Hepatocyte (in vitro differentiated cells): ENCODE data around the gene UBN1. TPM values are rescaled to one million over a fixed set of nuclear protein-coding genes. Genes with fewer than 3 reads are reported as not detected.

Experiments used
- DNase-seq: peaks from one replicate; pipeline ENCODE4 v3.0.0-alpha.2; 2016; ENCODE audit warnings: low spot score
- H2AFZ ChIP-seq: fragments of 200-600 bp; sonication (generic); 2 replicates; pipeline ENCODE4 v1.6.0; 2016; ENCODE audit warnings: antibody characterized with exemption, mild to moderate bottlenecking
- H3K27ac ChIP-seq: fragments of 200-600 bp; sonication (generic); 2 replicates; pipeline ENCODE4 v1.5.1; 2016; ENCODE audit warnings: mild to moderate bottlenecking
- H3K27me3 ChIP-seq: fragments of 200-600 bp; sonication (generic); 2 replicates; pipeline ENCODE4 v1.6.1; 2016
- H3K36me3 ChIP-seq: fragments of 200-600 bp; sonication (generic); replicated peaks from 2 replicates; pipeline ENCODE4 v1.5.1; 2016; ENCODE audit warnings: low read depth; ENCODE audit not compliant: insufficient read depth
- H3K4me1 ChIP-seq: fragments of 200-600 bp; sonication (generic); 2 replicates; pipeline ENCODE4 v1.5.1; 2016; ENCODE audit warnings: mild to moderate bottlenecking, moderate library complexity; ENCODE audit not compliant: insufficient read depth
- H3K4me2 ChIP-seq: fragments of 200-600 bp; sonication (generic); 2 replicates; pipeline ENCODE4 v1.6.0; 2016
- H3K4me3 ChIP-seq: fragments of 200-600 bp; sonication (generic); 2 replicates; pipeline ENCODE4 v1.5.1; 2016; ENCODE audit warnings: mild to moderate bottlenecking
- H3K79me2 ChIP-seq: fragments of 200-600 bp; sonication (generic); 2 replicates; pipeline ENCODE4 v1.6.0; 2017; ENCODE audit warnings: mild to moderate bottlenecking
- H3K9me2 ChIP-seq: fragments of 200-600 bp; sonication (generic); replicated peaks from 2 replicates; pipeline ENCODE4 v1.6.0; 2017; ENCODE audit warnings: mild to moderate bottlenecking; ENCODE audit not compliant: insufficient read depth
- H3K9me3 ChIP-seq: fragments of 200-600 bp; sonication (generic); 2 replicates; pipeline ENCODE4 v1.5.1; 2016; ENCODE audit warnings: low read depth, mild to moderate bottlenecking
- H4K20me1 ChIP-seq: fragments of 200-600 bp; sonication (generic); 2 replicates; pipeline ENCODE4 v1.6.0; 2016; ENCODE audit warnings: mild to moderate bottlenecking; ENCODE audit not compliant: insufficient read depth, poor library complexity, severe bottlenecking
- CTCF ChIP-seq: fragments of 200-600 bp; sonication (generic); IDR thresholded peaks from 2 replicates; pipeline ENCODE4 v1.5.1; 2016; ENCODE audit warnings: antibody characterized with exemption, mild to moderate bottlenecking; ENCODE audit not compliant: poor library complexity
- EZH2 ChIP-seq: fragments of 200-600 bp; sonication (generic); IDR thresholded peaks from 2 replicates; pipeline ENCODE4 v1.6.1; 2016; ENCODE audit warnings: antibody characterized with exemption, mild to moderate bottlenecking, borderline replicate concordance
- EZH2phosphoT487 ChIP-seq: fragments of 200-600 bp; sonication (generic); IDR thresholded peaks from one replicate; pipeline ENCODE4 v1.6.1; 2018; ENCODE audit warnings: antibody characterized with exemption, mild to moderate bottlenecking, low read depth, moderate library complexity; ENCODE audit not compliant: unreplicated experiment, severe bottlenecking
- WGBS: methylation state at CpG from one replicate; pipeline ENCODE4 v1.1.6; 2016; ENCODE audit warnings: low lambda C conversion rate; ENCODE audit errors: missing lambda C conversion rate; 5-methylcytosine and 5-hydroxymethylcytosine counted together
- polyA plus RNA-seq: library from polyadenylated mRNA; unstranded; fragments of >200 nt; fragmentation: Nextera tagmentation; extraction: Ambion mirVana; gene quantifications from 2 replicates; pipeline ENCODE4 v1.2.1, GENCODE V29; 2016
- total RNA-seq: library from RNA; depleted of rRNA; stranded (reverse); fragments of >200 nt; gene quantifications from 2 replicates; pipeline ENCODE4 v1.2.3, GENCODE V29; 2014

The UBN1 gene
- total and polyA plus RNA-seq, 2 experiments from 2014 or later, result 19.1 to 28.1 TPM

- no peak overlapping the region for H2AFZ ChIP-seq
- TF ChIP-seq EZH2phosphoT487, result no peak
- no peak for TF ChIP-seq EZH2
- no peak for TF ChIP-seq CTCF
Measured at GRCh38 chr16:4900750-4901149, 53.5 kb downstream of the UBN1 start.

GRCh38 chr16:4902038-4902437, 54.8 kb downstream of the UBN1 start:
- H3K9me3 ChIP-seq, result no peaks in the 10 kb centered on the region
- H4K20me1 ChIP-seq, result no peaks in the 10 kb centered on the region
- no peaks in the 10 kb centered on the region for H3K27me3 ChIP-seq
- H3K27ac ChIP-seq, result no peak overlapping the region
- H3K4me3 ChIP-seq, result no peak overlapping the region
- no peaks in the 10 kb centered on the region for H3K4me1 ChIP-seq
- H3K79me2 ChIP-seq, result no peaks in the 10 kb centered on the region
- no peaks in the 10 kb centered on the region for H3K36me3 ChIP-seq
- DNase-seq, result no peak
- no peak overlapping the region for H2AFZ ChIP-seq
- WGBS, result 95% methylated on average over 13 of the region's 13 CpGs
- H3K9me2 ChIP-seq, result no peaks in the 10 kb centered on the region
- TF ChIP-seq EZH2phosphoT487 (no peak), EZH2 (no peak), CTCF (no peak)
- H3K4me2 ChIP-seq, result no peak overlapping the region

More at GRCh38 chr16:4900750-4901149, 53.5 kb downstream of the UBN1 start:
- H3K9me2 ChIP-seq, result no peaks in the 10 kb centered on the region
- H3K4me2 ChIP-seq, result no peak overlapping the region
- no peak for DNase-seq
- no peak overlapping the region for H3K27ac ChIP-seq
- no peaks in the 10 kb centered on the region for H3K79me2 ChIP-seq
- H3K27me3 ChIP-seq, result no peaks in the 10 kb centered on the region
- WGBS, result 93% methylated on average over 11 of the region's 11 CpGs
- no peaks in the 10 kb centered on the region for H4K20me1 ChIP-seq
- H3K4me3 ChIP-seq, result no peak overlapping the region
- no peaks in the 10 kb centered on the region for H3K36me3 ChIP-seq
- no peaks in the 10 kb centered on the region for H3K4me1 ChIP-seq
- no peaks in the 10 kb centered on the region for H3K9me3 ChIP-seq

GRCh38 chr16:4904108-4904941, 57.0 kb downstream of the UBN1 start:
- Histone ChIP-seq H3K27ac (no peak overlapping the region), H3K4me1 (no peaks in the 10 kb centered on the region), H3K4me3 (no peak overlapping the region), H4K20me1 (no peaks in the 10 kb centered on the region), H3K9me3 (no peaks in the 10 kb centered on the region), H2AFZ (no peak overlapping the region), H3K79me2 (no peaks in the 10 kb centered on the region), H3K27me3 (no peaks in the 10 kb centered on the region), H3K4me2 (no peak overlapping the region), H3K36me3 (no peaks in the 10 kb centered on the region), H3K9me2 (no peaks in the 10 kb centered on the region)
- DNase-seq, result no peak
- WGBS, result 86% methylated on average over 16 of the region's 16 CpGs
- TF ChIP-seq CTCF (no peak), EZH2phosphoT487 (no peak), EZH2 (no peak)
